ENCODE measurements around the gene PROSER3. TPM values are rescaled to one million over a fixed set of nuclear protein-coding genes. Genes with fewer than 3 reads are reported as not detected.

Gene PROSER3
- total RNA-seq, 1 donor, result 9.5 TPM

DNA sequence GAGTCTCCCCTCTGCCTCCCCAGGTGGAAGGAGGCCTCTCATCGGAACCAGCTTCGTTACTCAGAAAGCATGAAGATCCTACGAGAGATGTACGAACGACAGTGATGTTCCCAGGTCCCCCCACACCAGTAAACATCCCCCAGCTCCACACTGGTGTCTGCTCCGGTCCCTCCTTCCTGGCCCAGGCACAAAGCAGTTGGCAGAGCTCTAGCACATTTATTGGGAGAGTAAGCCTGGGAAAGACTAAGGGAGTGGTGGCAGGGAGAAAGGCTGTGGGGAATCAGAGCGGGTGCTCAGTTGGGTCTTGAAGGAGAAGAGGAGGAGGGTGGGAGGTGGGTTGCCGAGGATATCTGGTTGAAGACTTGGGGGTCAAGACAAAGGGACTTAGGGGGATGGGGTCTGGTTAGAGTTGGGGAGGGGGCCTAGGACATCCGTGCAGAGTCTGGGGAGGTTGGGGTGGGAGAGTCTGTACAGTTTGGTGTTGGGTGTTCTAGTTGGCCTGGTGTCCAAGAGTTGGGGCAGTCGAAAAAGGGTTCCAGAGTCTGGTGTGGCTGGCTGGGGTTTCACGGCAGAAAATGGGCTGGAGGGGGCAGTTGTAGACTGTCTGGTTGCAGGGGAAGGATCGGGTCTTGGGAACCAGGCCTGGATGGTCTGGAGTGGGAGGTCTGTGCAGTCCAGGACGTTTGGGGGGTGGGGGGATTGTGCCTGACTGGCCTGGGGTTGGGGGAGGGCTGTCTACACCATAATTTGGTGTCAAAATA lies 3.4 kb upstream of the PROSER3 start:
- DNase-seq (ENCODE audit: low read depth), result no peak
- TF ChIP-seq, protein P1, sequence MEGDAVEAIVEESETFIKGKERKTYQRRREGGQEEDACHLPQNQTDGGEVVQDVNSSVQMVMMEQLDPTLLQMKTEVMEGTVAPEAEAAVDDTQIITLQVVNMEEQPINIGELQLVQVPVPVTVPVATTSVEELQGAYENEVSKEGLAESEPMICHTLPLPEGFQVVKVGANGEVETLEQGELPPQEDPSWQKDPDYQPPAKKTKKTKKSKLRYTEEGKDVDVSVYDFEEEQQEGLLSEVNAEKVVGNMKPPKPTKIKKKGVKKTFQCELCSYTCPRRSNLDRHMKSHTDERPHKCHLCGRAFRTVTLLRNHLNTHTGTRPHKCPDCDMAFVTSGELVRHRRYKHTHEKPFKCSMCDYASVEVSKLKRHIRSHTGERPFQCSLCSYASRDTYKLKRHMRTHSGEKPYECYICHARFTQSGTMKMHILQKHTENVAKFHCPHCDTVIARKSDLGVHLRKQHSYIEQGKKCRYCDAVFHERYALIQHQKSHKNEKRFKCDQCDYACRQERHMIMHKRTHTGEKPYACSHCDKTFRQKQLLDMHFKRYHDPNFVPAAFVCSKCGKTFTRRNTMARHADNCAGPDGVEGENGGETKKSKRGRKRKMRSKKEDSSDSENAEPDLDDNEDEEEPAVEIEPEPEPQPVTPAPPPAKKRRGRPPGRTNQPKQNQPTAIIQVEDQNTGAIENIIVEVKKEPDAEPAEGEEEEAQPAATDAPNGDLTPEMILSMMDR (IDR thresholded peaks at IDR 0.05; ENCODE audit: insufficient read depth, low read depth, low read length), result no peak
- peak overlapping the region; percentile 92 for H3K4me3 ChIP-seq (ENCODE audit: low read depth, low read length)

DNA sequence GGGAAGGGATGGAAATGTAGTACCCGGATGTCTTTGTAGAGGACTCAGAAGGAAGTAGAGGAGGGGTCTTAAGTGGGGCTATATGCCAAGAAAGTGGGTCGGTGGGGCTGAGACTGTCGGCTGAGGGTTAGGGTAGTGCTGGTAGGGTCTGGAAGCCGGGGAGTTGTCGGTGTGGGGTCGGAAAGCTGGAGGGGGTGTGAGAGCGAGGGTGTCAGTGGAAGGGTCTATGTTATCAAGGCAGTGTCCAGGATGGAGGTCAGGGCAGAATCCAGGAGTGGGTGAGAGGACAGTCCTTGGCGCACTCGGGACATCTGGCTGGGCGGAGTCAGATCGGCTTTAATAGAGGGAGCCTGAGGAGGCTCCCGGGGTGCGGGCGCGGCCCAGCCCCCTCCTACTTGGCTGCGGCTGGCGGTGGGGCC lies 2.8 kb upstream of the PROSER3 start:
- peak overlapping the region; percentile 92 for H3K4me3 ChIP-seq (ENCODE audit: low read depth, low read length)
- TF ChIP-seq, protein P1 (IDR thresholded peaks at IDR 0.05; ENCODE audit: insufficient read depth, low read depth, low read length), result no peak
- DNase-seq (ENCODE audit: low read depth), result no peak

DNA sequence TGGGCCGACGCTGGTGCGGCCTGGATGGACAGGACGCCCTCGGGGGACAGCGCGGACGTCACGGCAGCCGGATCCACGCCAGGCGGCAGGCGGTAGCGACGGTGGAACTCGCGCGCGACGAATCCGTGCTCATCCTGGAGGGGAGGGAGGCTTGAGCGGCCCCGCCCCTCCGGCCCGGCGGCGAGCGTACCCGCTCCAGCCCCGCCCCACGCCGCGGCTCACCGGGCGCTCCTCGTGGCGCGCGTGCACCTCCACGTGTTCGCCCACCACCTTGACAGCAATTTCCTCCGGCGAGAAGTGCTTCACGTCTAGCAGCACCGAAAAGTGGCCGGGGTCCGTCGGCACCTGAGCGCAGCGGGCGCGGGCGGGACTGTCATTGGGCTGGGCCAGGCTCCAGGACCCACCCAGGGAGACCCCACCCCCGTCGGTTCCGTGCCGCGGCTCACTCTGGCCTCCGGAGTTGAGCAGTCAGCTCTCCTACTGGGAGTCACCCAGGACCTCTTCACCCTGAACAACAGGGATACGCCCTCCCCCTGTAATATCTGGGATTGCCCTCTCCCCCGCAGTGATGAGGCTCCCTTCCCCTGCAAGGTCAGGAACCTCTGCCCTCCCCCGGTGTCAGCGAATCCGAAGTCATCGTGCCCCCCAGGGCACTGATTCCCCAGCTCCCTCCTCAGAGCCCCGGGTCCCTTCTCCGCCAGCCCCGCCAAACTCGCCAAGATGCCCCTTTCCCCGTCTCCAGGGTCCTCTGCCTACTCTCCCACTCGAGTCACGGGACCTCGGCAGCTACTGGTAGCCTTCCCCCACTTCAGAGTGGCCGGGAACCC lies 2.2 kb upstream of the PROSER3 start:
- DNase-seq (ENCODE audit: low read depth), result peak; percentile 89
- peak overlapping the region; percentile 92 for H3K4me3 ChIP-seq (ENCODE audit: low read depth, low read length)
- TF ChIP-seq, protein P1 (IDR thresholded peaks at IDR 0.05; ENCODE audit: insufficient read depth, low read depth, low read length), result no peak

DNA sequence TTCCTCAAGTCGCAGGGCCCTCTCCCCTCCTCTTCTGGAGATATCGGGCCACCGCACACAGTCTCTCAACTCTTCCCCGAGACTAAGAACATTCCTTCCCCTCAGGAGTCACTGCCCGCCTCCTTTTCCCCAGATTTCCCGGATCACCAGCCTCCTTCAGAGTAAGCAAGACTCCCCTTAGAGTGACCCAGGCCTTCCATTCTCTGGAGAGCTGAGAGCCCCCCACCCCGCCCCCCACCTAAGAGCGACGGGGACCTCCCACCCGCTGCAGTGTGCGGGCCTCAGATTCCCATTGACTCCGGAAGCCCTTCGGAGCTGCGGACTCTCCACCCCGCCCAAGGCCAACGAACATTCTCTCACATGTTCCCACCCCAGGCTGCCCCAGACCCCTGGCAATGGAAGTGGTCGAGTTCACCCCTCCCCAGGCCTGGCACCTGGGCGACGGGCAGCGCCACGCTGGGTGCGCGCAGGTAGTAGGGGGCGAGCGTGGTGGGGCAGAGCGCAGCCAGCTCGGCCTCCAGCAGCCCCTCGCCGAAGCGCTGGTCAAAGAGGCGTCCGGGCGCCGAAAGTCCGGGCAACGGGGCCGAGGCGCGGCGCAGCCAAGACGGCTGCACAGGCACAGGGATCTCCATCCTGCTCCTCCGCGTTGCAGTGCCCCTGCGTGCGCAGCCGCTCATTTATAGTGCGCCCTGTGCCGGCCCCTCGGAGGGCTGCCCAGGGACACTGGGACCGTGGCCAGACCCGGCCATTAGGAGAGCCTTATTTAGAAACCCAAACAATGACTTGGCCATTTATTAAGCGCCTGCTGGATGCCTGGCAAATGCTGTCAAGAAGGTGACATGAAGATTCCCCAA lies 1.4 kb upstream of the PROSER3 start, which contains the start of gene HSPB6:
Gene HSPB6, minus strand, starts transcription at position 653 of the 854 bp plus-strand sequence. Its CDS starts 21 bp downstream, at position 632.
- H3K4me3 ChIP-seq (ENCODE audit: low read depth, low read length), result peak within 1 kb of the TSS; percentile 92
- DNase-seq (ENCODE audit: low read depth), result peak; percentile 56
- TF ChIP-seq, protein P1 (IDR thresholded peaks at IDR 0.05; ENCODE audit: insufficient read depth, low read depth, low read length), result no peak

DNA sequence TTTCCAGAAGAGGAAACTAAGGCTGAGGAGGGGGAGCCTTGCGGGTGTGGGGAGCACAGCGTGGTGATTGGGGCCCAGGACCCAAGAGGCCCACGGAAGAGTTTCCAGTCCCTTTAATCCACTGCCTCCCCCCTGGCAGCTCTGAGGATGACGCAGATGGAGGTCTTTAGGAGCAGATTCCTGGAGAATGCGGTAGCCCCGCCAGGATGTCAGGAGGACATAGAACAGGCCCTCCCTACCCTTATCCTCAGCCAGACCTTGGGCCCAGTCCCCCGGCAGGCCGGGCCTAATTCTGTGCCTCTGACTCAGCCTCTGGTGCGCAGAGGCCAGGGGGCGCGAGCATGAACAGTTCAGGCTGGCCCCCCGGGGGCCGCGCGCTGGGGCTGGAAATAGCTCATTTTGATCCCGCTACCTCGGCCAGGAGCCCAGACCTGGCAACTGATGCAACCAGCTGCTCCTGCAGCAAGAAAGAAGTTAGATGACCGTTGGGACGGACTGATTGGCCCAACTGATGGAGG lies 686 bp upstream of the PROSER3 start:
- peak; percentile 99 for DNase-seq (ENCODE audit: low read depth)
- TF ChIP-seq, protein P1 (IDR thresholded peaks at IDR 0.05; ENCODE audit: insufficient read depth, low read depth, low read length), result no peak

DNA sequence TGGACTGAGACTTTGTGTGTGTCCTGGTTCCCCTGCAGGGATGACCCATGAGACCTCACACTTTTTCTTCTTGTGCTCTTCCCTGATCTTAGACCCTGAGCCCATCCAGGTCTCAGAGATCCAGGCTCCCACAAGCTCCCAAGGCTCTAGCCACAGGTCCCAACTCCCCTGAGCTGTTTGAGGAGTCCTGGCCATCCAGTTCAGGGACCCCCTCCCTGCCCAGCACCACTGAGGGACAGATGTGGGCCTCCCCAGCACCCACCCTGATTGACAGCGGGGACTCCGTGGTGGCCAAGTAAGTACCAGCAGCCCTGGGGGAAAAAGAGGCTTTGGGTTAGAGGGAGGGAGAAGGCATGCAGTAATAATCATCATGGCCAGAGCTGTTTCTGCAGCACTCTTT lies 1.7 kb downstream of the PROSER3 start:
- TF ChIP-seq, protein P1 (IDR thresholded peaks at IDR 0.05; ENCODE audit: insufficient read depth, low read depth, low read length), result no peak
- H3K4me3 ChIP-seq (ENCODE audit: low read depth, low read length), result no peak overlapping the region
- no peak for DNase-seq (ENCODE audit: low read depth)

More for the DNA sequence above, 686 bp upstream of the PROSER3 start:
- H3K4me3 ChIP-seq (ENCODE audit: low read depth, low read length), result peak overlapping the region; percentile 92
